MM.1S (cell line): Measurements from ENCODE around the gene PDE6G.

Experiments
- EZH2 ChIP-seq: fragments of 300-600 bp; sonication (generic); optimal IDR thresholded peaks from 2 replicates; pipeline ENCODE3; 2017; ENCODE audit warnings: low read depth, mild to moderate bottlenecking, antibody characterized with exemption, low read length, mixed read lengths
- EZH2phosphoT487 ChIP-seq: fragments of 300-600 bp; sonication (generic); IDR thresholded peaks from 2 replicates; pipeline ENCODE4 v1.6.1; 2018; ENCODE audit warnings: antibody characterized with exemption, low read length
- TF ChIP-seq, protein P1 (sequence below): fragments of 300-600 bp; sonication (generic); IDR thresholded peaks from 2 replicates; pipeline ENCODE4 v1.5.1; 2016; ENCODE audit warnings: antibody characterized with exemption, low read length, mixed read lengths

DNA sequence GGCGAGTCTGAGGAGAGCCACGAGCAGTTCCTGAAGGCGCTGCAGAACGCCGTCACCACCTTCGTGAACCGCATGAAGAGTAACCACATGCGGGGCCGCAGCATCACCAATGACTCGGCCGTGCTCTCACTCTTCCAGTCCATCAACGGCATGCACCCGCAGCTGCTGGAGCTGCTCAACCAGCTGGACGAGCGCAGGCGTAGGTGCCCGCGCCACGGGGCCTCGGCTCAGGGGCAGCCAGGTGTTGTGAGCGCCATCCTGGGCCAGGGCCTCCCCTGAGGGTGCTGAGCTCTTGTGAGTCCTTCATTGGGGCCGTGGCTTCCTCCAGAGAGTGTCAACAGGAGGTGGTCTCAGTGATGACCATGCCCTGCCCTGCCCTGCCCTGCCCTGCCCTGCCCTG lies 39.5 kb upstream of the PDE6G start:
- TF ChIP-seq, protein P1, sequence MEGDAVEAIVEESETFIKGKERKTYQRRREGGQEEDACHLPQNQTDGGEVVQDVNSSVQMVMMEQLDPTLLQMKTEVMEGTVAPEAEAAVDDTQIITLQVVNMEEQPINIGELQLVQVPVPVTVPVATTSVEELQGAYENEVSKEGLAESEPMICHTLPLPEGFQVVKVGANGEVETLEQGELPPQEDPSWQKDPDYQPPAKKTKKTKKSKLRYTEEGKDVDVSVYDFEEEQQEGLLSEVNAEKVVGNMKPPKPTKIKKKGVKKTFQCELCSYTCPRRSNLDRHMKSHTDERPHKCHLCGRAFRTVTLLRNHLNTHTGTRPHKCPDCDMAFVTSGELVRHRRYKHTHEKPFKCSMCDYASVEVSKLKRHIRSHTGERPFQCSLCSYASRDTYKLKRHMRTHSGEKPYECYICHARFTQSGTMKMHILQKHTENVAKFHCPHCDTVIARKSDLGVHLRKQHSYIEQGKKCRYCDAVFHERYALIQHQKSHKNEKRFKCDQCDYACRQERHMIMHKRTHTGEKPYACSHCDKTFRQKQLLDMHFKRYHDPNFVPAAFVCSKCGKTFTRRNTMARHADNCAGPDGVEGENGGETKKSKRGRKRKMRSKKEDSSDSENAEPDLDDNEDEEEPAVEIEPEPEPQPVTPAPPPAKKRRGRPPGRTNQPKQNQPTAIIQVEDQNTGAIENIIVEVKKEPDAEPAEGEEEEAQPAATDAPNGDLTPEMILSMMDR = no peak
- no peak for TF ChIP-seq EZH2
- TF ChIP-seq EZH2phosphoT487 = no peak
